Activated naive CD4-positive, alpha-beta T cell (primary cell): ENCODE data around the gene UBE3A.
"Not testable (repeated sequence)": the region's sequence is repeated elsewhere in the genome, so short reads cannot be mapped to it uniquely, and the experiment has no call there.

ENCODE experiments used
- DNase-seq, 4 experiments: peaks; one replicate each; lab custom pipeline; 2025; lab: John Stamatoyannopoulos, UW

Gene UBE3A

DNA sequence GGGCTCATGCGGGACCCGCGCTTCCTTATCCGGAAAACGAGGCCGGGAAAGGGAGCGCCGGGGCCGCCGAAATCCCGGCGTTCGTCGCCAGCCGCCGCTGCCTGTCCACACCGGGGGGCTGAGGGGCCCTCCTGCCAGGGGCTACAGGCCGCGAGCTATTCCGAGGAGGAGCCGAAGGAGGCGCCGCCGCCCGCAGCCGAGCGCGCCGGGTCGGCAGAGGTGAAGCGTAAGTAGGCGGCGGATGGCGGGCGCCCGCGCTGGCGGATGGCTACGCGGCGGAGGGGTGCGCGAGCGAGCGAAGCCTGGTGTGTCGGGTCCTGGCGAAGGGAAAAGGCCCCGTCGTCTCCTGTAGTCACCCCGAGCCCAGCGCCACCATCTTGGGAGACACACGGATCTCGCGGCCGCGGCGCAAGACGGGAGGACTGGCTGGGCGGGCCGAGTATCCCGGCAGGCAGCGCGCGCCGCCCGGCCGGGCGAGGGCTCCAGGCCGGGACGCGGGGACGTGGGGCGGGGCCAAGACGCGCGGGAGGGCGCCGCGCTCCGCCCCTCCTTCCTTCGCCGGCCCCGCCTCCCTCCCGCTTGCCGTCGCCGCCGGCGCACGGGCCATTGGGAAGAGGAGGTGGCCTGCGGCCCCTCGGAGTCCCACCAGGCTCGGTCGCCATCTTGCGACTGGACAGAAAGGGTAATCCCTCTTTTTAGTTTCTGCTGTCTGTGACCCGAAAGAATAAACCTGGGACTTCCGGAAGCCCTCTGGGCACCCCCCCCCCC lies at the start of gene UBE3A:
Gene UBE3A, minus strand, starts transcription at position 424 of the 768 bp plus-strand sequence. CDS start 29,917 bp downstream, outside the sequence.
- DNase-seq = peak; percentile 56 to 83 (median 72)

DNA sequence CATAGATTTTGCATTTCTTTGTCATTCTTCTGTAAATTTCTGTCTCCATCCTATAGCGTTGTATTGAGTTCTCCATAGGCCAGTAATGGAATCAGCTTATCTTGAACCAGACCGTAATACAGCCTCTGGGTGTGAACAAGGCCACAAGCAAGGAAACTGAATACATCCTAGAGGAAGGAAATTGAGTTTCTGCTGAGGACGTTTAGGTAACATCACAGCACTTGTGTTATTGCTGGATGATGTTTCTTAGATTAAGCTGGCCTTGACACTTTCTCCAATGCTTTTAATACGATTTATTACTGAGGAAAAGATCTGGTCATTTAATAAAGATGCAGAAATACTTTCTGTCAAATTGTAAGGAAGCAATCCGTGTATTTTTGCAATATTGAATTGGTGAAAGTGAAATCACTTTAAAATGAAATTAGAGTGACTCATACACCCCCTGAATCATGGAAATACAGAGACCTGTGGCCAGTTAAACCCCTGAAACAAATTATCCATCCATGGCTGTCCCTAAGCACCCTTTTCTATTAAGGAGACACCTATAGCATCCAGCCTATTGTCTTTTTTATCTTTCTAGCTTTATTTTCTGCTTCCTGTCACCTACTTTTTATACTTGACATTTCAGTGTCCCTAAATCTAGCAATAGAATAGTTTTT lies 48.5 kb upstream of the UBE3A start:
- no peak for DNase-seq

DNA sequence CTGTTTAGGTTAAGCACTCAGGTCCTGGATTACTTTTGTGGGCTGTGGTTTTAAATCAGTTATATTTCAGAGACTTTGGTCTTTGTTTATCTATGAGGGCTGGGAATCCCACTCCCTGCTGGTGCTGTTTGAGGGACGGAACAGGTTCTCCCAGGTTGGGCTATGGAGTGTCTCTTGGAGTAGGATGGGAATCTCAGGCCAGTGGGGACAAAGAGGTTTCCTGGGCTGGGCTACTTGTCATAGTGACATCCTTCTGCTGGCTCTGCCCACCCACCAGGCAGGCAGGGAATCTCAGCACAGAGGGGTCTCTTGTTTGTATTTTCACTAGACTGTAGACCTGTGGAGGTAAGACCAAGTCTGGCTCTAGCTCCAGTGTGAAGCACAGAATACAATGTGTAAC lies 47.2 kb upstream of the UBE3A start:
- no peak for DNase-seq

DNA sequence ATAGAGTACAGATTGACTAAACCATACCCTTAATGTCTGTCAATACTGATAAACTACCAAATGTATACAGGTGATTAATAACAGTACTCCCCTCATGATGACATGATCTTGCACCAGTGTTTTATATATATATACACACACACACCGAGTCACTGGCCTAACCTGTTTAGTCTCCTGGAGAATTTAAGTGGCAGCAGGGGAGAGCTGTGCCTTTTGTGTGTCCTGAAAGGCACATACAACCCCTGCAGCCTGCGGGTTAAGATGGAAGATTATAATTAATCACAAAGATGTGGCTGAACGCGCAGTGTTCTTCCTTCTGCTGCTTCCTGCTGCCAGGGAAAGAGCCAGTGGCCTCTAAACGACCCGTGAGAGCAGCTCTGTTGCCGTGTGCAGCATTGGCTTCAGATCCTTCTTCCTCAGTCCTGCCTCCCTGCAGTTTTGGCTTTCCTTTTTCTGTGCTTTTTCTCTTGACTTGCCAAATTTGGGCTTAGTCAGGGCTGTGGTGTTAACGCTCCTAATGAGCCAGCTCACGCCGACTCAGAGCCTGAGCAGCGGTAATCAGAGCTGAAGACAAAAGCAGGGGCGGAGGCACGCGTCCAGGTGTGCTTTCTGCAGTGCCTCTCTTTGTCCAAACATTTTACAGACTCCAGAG lies 42.5 kb upstream of the UBE3A start:
- DNase-seq = no peak

DNA sequence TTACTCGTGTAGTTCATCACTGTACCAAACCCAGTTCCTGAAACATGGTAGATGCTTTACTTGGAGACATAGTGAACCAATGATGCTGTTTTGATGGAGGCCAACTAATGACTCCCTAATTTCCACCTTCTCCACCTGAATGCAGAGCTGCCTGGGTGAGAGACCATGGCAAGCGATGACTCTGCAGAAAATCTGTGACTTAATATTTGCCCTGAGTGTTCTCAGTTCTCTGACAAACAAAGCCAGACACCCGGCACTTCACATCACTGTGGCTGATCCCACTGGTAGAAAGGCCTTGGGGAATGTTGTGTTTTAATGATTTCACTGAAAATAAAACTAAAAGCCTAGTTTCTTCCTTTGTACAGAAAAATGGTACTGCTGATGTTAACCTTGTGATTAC lies 39.5 kb upstream of the UBE3A start:
- no peak for DNase-seq

DNA sequence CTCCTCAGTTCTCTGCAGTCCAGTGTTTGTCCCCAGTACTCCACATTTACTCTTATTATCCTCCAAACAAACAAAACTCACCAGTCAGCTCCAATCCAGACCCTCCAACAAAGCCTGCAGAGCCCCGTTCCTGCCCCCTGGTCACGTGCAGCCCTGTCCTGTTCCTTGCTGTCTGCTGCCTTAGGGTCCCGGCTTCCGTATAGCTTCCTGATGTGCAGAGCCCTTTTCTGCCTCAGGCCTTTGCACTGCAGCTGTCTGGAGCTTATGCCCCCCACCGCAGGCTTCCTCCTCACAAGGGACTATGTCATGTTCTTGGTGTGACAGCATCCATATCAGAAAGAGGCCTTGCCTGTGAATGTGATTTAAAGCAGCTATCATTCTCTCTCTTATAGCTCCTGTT lies 39.0 kb upstream of the UBE3A start:
- no peak for DNase-seq

DNA sequence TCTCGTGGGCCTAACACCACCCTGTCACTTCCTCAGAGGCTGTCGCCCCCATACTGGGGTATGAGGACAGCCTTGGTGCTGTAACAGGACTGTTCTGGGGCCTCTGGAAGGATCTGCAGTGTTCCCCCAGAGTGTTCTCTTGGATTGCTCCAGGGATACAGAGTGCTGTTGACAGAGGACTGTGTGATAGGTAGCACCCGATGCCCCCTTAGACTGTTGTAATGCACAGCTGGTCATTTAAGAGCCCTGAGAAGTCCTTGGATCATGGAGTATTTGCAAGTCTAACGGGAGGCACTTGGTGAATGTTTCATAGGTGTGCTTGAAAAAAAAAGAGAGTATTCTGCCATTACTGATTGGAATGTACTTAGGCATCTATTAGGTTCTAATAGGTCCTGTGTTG lies 35.4 kb upstream of the UBE3A start:
- DNase-seq = no peak

DNA sequence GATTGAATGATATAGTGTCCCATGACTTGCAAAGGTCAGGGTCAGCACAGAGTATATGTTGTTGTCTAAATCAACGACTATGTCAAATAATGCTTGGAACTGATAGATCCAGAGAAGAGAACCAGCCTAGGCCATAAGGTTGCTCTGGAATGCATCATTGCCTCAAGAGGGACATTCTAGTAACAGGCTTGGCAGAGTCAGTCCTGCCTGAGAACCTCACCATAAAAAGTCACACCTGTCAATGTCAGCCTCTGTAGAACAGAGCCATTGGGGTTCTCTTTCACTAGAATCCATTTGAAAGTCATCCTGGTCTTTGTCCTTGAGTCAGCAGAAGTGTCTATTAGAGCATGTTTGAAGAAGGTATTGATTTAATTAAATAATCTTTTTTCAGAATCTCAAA lies 31.4 kb upstream of the UBE3A start:
- no peak for DNase-seq

DNA sequence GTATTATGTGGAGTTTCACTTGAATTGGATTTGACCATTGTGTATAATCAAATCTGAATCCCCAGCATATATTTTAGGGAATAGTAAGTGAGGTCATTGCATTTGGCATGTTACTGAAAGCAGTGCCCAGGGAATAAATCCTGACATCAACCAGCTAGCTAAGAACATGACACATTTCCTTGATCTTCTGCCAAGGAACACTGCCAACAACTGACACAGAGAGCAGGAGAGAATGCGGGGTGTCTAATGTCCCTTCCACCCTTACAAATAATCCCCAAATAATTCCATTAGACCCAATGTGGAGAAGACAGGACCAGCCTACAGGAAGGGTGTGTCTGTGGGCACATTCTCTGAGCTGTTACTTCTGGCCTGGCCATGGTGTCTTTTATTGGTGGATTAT lies 30.6 kb upstream of the UBE3A start:
- no peak for DNase-seq

DNA sequence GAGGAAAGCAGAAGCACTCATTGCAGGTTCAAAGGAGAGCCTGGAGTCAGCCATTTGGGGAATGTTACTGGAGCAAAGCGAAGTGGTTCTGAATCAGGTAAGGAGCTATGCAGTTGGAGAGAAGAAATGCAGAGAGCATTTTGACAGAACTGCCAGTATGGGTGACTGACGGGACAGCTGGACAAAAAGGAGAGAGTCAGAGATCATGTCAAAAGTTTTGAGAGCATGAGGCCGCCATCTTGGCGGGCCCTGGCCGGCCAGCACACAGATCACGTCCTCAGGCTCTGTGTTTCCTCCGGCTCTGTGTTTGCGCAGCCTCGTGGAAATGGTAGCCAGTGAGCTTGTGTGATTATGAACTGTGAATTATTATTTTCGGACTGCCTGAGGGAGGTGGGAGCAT lies 29.8 kb upstream of the UBE3A start:
- DNase-seq = no peak

DNA sequence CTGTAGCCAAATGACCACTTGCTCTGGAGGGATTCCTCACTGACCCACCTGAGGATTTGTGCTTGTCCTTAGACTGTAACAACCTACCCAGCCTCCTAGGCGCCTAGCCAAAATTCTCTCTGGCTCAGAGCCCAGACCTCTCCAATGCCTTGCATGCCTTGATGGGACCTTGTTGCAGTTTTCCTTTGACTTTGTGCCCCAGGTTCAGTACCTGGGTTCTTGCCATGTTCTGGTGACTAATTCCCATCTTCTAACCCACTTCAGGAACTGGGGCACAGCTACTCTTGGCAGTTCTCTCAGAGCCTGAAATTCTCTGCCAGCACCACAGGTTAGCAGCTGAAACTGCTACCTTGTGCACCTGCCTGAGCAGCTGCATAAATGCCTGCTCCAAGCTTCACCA lies 27.0 kb upstream of the UBE3A start:
- no peak for DNase-seq

DNA sequence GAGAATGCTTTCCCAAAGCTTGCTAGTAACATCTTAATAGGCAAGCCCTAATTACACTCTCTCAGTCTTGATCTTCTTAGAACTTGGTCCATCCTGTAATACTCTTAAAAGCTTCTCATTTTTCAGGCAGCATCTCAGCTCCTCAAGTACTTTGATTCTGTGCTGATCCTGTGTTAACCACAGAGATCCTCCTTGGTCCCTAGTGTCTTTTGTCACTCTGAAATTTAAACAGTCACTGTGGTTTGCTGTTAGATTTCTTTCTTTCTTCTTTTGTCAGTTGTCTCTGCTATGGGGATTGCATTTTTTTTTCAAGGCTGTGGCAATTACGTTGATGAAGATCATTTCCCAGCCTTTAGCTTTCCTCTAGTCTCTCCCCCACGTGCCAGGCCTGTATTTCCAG lies 26.0 kb upstream of the UBE3A start:
- no peak for DNase-seq

DNA sequence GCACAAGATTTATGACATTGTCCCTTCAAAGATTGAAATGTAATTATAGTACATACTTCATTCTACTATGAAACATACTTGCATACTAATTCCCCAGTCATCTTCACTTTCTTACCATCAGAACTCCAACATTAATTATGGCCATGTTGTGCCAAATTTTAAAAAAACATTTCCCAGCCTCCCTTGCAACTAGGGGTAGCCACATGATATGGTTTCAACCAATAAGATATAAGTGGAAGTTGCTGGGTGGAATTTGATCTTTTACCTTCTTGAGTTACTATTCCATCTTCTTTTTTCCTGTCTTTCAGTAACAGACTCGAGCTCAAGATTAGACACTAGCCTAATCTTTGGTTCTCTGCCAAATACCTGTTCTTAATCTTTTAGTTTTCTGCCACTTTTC lies 25.6 kb upstream of the UBE3A start:
- DNase-seq = no peak

DNA sequence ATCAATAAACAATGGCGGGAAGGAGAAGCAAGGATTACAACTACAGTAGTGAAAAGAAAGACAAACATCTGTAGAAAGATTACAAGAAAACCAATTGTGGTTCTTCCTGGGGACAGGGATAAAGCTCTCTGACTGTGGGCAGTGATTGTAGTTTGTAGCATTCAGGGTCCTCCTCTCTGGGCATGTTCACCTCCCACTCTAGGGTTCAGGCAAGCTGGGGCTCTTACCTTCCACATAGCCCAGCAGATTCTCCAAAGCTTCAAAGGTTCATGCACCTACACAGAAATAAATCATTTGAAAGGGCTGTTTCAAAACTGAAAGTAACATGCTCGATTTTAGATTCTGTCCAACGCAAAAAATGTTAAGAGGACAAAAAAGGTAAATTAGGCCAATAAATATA lies 17.4 kb upstream of the UBE3A start:
- DNase-seq = no peak

DNA sequence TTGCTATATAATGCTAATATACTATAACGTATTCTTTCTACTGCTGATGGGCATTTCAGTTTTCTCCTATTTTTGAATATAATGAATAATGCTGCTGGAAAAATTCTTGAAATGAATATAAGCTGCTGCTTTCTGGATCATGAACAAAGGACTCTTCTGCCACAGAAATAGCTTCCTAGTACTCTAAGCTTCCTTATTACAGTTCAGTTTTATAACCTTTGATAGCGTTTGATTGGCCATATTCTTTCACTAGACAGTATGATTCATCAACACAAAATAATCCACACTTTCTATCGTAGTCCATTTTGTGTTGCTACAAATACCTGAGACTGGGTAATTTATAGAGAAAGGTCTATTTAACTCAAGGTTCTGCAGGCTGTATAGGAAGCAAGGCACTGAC lies 16.4 kb upstream of the UBE3A start:
- DNase-seq = no peak

DNA sequence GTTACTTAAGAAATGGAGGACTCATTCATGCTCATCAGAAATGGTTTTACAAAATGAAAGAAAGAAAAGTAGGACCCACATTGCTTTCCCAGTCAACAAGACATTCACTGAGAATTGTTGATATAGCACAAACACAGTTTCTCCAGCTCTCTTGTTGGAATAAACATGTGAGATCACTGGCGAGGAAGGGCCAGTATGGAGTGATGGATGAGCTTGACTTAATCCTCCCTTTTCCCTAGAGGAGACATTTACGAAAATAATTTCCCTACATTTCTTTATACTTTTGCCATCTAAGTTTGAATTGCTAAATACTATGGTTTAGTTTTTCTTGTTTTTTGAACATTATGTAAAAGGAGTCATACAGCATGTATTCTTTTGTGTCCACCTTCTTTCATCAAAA lies 15.9 kb upstream of the UBE3A start:
- no peak for DNase-seq

DNA sequence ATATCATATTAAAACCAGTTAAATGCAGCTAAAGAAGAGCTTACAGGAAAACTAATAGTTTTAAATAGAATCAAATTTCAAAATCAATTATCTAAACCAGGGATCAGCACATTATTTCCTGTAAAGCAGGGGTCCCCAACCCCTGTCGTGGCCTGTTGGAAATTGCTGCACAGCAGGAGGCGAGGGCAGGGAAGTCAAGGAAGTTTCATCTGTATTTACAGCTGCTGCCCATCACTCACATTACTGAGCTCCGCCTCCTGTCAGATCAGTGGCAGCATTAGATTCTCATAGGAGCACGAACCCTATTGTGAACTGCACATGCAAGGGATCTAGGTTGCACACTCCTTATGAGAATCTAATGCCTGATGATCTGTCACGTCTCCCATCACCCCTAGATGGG lies 14.4 kb upstream of the UBE3A start:
- not testable (repeated sequence) for DNase-seq

DNA sequence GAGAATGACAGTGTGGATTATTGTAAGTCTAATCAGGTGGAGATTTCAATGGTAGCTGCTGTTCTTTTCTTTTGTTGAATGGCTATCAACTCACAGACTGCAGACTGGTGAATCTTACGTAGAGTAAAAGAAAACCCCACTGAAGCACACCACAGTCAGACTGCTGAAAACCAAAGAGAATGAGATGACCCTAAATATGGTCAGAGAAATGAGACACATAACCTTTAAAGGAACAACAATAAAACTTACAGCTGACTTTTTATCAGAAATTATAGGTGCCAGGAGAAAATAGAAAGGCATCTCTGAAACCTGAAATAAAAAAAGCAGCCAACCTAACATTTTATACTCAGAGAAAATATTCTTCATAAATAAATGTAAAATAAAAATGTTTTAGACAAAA lies 12.7 kb upstream of the UBE3A start:
- no peak for DNase-seq

DNA sequence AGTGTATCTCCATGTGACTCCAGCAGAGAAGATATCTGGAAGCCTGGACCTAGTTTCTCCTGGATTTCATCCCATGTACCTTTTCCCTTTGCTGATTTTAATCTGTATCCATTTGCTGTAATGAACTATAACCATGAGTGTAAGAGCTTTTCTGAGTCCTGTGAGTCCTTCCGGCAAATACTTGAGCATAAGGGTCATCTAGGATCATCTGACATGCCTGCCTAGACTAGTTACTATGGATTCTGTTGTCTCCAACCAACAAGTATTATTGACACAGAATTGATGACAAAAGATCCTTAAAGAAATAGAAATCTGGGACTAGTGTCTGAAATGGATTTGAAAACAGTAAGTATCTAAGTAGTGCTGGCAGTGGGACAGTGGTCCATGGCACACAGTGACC lies 11.3 kb upstream of the UBE3A start:
- no peak for DNase-seq

DNA sequence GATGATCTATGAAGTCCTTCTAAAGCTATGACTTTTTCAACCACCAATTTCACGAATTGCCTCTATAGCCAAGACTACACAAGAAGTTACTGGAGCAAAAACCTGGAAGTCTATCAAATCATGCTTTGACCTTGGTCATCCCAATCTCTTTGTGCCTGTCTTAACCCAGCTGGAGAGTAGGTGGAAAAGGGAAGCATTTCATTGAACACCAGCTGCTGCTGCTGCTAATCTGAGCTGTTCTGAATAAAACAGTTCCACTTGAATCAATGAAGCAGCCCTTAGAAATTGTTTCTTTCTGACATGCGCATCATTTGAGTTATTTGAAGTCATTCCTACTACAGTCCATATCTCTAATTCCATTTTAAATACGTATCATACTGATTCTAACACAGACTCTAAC lies 7.3 kb upstream of the UBE3A start:
- DNase-seq = no peak

DNA sequence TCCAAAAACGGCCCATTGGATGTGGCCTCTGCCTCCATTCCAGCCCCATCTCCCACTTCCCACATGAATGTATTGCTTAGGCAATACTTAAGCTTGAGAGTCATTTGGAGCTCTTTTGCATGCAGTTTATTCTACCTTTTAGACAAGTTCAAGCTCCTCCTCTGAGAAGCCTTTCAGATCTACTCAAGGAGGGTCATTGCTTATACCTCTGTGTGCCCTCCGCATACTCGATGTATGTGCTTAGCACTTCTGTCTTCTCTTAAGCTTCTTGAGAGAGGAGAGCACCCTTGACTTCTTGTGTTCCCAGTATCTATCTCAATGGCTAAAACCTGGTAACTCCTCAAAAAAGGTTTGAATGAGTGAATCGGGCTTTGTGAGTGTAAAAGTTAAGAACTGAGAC lies 6.6 kb upstream of the UBE3A start:
- DNase-seq = no peak

DNA sequence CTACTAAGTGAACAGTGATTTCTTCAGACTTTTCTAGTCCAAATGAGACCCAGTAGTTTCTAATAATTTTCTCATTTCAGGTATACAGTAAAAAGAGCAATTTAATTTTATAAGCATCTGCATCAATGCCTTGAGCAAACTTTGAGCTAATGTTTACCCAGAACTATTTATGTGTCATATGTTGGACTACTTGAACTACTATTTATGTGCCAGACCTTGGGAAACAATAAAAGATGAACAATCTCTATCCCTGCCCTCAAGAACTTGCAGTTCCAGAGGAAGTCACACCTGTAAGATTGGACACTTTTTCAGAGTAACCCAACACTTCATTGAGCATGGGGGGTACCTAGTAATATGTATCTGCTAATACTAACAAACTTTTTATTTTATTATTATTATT lies 2.3 kb upstream of the UBE3A start:
- DNase-seq = no peak

DNA sequence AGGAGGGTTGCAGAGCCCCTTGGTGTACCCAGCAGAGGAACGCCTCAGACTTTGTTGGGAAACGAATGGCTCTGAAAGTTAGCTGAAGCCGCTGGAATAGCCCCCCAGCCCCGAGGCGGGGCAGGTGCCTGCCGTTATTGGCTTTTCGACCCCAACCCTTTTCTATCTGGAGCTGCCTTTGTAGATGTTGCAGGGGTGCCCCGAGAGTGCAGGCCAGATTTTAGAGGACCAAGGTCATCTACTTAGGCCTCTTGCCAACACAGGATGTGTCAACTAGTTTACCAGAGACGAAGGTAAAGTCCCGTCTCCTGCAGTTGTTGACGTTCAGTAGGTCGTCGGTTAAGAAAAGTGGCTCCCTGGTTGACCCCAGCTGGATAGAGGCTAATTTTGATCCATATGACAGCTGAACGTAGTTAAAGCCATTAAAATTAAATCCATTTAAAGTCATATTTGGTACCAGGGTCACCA lies 579 bp upstream of the UBE3A start:
- no peak for DNase-seq
